T-helper 22 cell (primary cell): ENCODE data around the gene FBXO39.
"Not testable (repeated sequence)": the region's sequence is repeated elsewhere in the genome, so short reads cannot be mapped to it uniquely, and the experiment has no call there.

Experiments
- DNase-seq: peaks from one replicate; pipeline ENCODE4 v3.0.0-alpha.2; 2020; ENCODE audit warnings: low read depth

FBXO39 gene

DNA sequence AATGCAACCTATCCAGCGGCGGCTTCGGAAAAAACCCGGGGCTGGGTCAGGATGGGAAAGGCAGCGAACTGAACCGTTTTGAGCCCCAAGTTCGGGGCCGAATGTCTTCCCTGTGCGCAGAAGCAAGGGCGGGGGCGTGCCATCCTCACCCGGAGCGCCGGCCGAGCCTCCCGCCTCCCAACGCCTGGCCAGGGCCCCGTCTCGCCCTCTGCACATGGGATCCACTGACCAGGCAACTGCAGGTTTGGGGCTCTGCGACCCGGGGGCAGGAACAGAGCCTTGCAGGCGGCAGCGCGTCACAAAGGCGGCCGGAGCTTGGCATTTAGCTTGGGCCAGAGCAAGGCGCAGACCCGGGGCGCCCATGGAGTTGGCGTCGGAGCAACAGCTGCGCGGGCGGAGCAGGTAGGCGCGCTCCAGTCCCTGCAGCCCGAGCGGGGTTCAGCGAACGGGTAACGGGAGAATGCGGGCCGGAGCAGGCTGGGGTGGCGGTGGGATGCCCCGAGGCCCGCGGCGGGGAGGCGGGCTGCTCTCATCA is at the start of gene FBXO39:
FBXO39 (plus strand) TSS at position 345 of the 535 bp plus-strand sequence. CDS start 3,654 bp downstream, outside the sequence.
- DNase-seq: no peak

- no peak for DNase-seq
These were observed 46.5 kb upstream of the FBXO39 start for GRCh38 chr17:6729531-6729930.

DNA sequence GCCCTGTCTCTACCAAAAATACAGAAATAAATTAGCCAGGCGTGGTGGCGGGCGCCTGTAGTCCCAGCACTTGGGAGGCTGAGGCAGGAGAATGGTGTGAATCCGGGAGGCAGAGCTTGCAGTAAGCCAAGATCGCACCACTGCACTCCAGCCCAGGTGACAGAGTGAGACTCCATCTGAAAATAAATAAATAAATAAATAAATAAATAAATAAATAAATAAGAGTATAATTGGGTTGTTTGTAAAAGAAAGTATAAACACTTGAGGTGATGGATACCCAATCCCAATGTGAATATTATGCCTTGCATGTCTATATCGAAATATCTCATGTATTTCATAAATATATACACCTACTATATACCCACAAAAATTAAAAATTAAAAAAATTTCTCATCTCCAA is 29.4 kb upstream of the FBXO39 start:
- DNase-seq: not testable (repeated sequence)

- DNase-seq: no peak
These were observed 27.4 kb upstream of the FBXO39 start for GRCh38 chr17:6748617-6749016.

DNA sequence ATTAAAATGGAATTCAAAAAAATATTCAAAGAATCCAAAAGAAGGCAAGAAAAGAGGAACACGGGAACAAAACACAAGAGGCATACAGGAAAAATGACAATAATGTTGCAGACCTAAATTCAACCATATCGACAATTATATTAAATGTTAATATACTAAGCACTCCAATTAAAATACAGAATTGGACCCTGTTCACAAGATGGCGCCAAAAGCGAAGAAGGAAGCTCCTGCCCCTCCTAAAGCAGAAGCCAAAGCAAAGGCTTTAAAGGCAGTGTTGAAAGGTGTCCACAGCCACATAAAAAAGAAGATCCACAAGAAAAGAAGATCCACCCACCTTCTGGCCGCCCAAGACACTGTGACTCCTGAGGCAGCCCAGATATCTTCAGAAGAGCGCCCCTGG is 26.5 kb upstream of the FBXO39 start:
- no peak for DNase-seq

DNA sequence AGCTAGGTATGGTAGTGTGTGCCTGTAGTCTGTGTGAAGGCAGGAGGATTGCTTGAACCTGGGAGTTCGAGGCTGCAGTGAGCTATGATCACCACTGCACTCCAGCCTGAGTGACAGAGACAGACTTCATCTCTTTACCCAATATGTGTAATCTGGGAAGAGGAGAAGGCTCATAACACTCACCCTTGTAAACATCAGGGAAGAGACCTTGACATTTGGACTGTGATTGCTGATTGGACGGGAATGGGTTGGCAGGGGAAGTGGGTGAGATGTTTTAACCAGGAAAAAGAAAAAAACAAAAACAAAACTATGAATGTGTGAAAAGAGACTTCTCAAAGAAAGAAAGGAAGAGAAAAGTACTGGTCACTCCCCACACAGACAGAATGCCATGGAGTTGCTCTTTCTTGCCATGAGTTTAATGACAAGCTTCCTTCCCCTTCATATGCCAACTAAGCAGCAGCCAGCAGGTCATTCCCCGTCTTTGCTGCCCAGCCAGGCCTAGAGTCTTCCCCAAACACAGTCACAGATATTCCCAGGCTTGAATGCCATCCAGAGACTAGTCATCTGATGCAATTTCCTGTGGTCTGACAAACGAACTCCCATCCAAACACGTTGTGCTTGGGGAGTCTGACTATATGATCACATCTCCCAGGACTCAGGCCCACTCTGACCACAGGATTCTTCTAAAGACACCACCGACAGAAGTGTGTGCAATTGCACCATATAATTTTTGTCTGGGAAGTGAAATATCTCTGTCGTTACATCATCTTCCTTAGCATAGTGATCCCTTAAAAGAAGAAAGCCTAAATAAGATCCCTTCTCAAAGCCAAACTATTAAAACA is 23.7 kb upstream of the FBXO39 start:
- DNase-seq: no peak

- no peak for DNase-seq
These were observed 23.0 kb upstream of the FBXO39 start for GRCh38 chr17:6753006-6753445.

DNA sequence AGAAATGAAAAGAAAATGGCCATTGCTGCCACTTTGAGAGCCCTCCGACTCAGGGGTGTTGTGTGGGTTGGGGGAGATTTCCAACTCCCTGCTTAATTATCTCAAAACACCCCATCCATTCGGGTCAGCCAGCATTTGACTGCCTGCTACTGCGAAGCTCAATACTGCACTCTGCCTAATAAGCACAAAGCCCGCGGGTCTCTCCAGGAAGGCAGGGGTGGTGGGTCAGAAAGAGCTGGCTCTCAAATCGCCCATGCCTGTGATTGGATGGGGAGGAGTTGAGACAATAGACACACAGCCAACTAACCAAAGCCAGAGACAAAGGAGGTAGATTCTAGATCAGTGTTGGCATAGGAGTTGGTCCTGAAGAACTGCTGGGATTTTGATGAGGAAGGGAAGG is 22.5 kb upstream of the FBXO39 start:
- no peak for DNase-seq

- no peak for DNase-seq
These were observed 20.7 kb upstream of the FBXO39 start for GRCh38 chr17:6755281-6755680.

DNA sequence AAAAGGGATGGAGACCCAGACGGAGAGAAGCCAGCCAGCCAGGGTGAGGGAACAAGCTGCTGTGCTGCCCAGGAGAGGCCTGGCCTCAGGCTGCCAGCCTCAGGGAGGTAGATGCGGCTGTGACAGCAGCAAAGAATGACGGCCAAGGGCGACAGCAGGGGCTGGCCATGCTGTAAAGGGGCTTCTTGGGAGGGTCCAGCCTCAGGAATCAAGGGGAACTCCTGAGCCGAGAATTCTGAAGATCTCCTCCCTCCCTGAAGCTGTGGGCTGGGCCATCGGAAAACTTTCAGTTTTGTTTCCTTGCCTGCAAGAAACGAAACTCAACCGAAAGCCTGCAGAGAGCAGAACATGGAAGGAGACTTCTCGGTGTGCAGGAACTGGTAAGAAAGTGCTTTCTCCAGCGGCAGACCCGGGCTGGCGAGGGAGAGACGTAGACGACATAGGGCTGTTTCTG is 20.3 kb upstream of the FBXO39 start, which contains the start of gene XAF1:
XAF1 (plus strand) TSS at position 316 of the 454 bp plus-strand sequence; CDS start at position 349, 33 bp downstream.
- DNase-seq: no peak

GRCh38 chr17:6756425-6757031 is 19.5 kb upstream of the FBXO39 start:
- DNase-seq: no peak

DNA sequence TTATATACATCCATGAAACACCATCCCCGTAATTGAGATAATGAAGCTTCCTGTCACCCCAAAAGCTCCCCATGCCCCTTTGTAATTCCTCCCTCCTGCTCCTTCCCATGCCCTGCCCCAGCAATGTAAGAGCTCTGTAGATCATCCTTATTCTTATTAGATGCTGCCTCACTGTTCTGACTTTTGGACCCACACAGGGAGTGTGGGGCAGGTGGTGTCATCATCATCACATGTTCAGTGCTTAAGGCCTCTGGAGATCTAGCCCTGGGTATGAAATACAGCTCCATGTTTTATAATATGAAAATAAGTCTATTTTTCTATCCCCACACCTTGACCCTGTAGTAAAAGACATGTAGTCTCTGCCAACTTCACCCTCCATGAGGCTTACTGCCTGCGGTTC is 18.3 kb upstream of the FBXO39 start:
- DNase-seq: no peak

DNA sequence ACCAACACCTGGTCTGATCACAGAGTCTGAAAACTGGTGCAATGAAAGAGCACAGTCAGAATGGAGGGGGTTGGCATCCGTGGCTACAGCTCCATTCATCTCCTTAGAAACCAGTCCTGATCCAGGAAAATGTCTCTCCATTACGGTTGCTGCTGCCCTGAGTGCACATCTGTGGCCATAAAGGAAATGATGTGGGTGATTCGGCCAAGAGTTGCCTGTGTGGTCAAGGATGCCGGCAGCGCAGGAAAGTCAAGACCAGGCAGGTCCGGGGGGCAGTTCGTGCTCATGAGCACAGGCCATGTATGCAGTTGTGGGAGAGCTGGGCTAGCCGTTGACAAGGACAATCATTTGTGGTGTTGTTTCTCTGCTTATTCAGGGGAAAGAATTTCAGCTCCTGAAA is 14.2 kb upstream of the FBXO39 start:
- no peak for DNase-seq

GRCh38 chr17:6768447-6768846 is 7.6 kb upstream of the FBXO39 start:
- DNase-seq: no peak

GRCh38 chr17:6772016-6772415 is 4.0 kb upstream of the FBXO39 start:
- DNase-seq: no peak

GRCh38 chr17:6774906-6775305 is 1.1 kb upstream of the FBXO39 start:
- not testable (repeated sequence) for DNase-seq

GRCh38 chr17:6779411-6779810 is 3.4 kb downstream of the FBXO39 start:
- no peak for DNase-seq

DNA sequence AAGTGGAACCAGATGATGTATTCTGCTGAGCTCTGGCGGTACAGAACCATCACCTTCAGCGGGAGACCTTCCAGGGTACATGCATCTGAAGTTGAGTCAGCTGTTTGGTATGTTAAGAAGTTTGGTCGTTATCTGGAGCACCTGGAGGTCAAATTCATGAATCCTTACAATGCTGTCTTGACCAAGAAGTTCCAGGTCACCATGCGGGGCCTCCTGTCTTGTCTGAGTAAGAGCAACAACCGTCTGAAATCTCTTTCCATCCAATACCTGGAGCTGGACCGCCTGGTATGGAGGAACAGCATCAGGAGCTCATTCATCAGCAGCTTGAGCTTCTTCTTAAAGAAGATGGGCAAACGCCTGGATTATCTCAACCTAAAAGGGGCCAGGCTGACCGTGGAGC is 4.0 kb downstream of the FBXO39 start:
- no peak for DNase-seq

DNA sequence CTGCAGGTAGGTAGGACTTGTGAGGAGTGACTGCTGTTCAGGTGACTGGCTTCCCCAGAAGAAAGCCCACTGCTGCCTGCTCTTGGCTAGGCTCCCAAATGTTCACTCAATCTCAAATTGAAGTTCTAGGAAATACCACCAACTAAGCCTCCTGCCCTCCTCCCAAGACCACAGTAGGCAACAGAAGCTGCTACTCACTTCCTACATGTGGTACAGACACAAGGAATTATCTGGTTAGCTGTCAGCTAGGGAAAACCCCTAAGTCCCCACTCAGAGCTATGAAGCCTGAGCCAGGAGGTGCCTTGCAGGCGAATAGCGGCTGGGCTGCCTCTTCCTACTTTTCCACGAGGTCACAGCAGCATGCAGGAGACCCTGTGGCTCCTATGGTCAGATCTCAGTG is 4.9 kb downstream of the FBXO39 start:
- DNase-seq: no peak

DNA sequence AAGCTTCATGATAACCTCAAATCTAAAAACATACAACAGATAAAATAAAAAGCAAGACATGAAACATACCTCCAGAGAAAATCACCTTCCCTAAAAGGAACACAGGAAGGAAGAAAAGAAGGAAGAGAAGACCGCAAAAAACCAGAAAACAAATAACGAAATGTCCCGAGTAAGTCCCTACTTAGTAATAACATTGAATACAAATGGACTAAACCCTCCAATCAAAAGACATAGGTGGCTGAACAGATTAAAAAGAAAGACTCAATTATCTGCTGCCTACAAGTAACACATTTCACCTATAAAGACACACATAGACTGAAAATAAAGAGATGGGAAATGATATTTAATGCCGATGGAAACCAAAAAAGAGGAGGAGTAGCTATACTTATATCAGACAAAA is 6.2 kb downstream of the FBXO39 start:
- no peak for DNase-seq

DNA sequence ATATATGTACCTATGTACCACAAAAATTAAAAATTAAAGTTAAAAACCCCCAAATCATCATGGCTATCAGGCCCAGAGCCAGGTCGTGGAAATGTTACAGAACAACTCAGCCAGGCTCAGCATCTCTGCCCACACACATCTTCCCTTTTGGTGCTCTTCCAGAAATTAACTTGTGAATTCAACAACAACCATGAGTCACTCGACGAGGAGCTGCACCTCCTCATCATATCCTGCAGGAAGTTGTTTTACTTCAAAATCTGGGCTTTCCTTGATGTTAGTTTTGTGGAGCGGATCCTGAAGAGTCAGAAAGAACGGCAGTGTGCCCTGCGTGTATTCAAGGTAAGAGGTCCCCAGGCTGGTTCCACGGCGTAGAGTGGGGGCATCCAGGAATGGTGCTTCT is 10.6 kb downstream of the FBXO39 start:
- no peak for DNase-seq

DNA sequence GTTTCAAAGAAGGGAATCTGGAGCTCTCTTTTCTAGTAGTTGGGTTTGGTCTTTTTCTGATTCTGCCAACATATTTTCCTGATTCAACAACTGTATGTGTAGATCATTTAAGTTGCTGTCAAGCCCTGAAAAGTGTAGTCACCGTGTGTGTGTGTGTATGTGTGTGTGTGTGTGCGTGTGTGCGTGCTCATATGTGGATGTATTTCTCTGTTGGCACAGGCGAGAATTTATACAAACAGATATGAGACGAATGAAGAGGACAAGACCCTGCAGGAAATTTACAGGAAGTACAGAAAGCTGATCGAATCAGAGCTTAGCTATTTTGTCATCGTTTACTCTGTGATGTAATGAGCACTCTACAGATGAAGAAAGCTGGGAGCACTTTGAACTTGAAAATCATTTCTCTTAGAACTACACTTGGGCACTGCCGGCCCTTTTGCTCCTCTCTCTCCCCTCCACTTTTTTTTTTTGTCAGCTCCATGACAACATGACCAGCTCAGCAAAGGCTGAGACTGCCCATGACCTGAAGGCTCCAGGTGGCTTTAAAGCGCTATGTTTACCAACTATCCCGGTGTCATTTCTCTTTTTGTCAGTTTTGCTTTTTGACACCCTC is 11.2 kb downstream of the FBXO39 start:
- no peak for DNase-seq

DNA sequence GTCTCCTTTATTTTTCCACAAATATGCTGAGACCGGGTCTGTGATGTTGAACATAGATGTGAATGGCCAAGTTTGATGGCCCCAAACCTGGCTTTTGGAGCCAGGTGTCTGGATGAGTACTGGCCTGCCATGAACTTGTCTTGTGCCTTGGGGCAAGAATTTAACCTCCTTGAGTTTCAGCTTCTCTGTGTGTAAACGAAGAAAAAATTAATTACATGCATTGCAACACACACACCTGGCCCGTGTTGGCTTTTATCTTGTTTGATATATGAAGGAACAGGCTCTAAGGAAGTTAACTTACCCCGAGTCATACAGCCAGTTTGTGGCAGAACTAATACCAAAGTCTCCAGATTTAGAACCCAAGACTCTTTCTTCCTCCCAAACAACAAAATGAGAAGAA is 13.1 kb downstream of the FBXO39 start:
- DNase-seq: no peak
